Smooth muscle cell (in vitro differentiated cells): ENCODE results near the gene ERGIC1. TPM values are rescaled to one million over a fixed set of nuclear protein-coding genes. Genes with fewer than 3 reads are reported as not detected.
A peak's percentile ranks its signal among the peaks of the same experiment; 100 is the strongest.

Experiments
- DNase-seq: peaks from one replicate; lab custom pipeline; 2025; ENCODE audit not compliant: unreplicated experiment; lab: John Stamatoyannopoulos, UW
- H2AFZ ChIP-seq: fragments of 200-600 bp; sonication (generic); 2 replicates; pipeline ENCODE4 v1.6.0; 2016; ENCODE audit warnings: antibody characterized with exemption, low read depth, mild to moderate bottlenecking
- H3F3A ChIP-seq: fragments of 200-600 bp; sonication (generic); 2 replicates; pipeline ENCODE4 v1.6.0; 2017; ENCODE audit warnings: antibody characterized with exemption, low read depth
- H3K27ac ChIP-seq: fragments of 200-600 bp; sonication (generic); 2 replicates; pipeline ENCODE4 v1.5.1; 2016; ENCODE audit warnings: low read depth, mild to moderate bottlenecking
- H3K27me3 ChIP-seq: fragments of 200-600 bp; sonication (generic); 2 replicates; pipeline ENCODE4 v1.6.1; 2016; ENCODE audit warnings: low read depth, mild to moderate bottlenecking
- H3K36me3 ChIP-seq: fragments of 200-600 bp; sonication (generic); 2 replicates; pipeline ENCODE4 v1.5.1; 2016; ENCODE audit warnings: low read depth
- H3K4me1 ChIP-seq: fragments of 200-600 bp; sonication (generic); 2 replicates; pipeline ENCODE4 v1.5.1; 2016; ENCODE audit warnings: low read depth
- H3K4me2 ChIP-seq: fragments of 200-600 bp; sonication (generic); 2 replicates; pipeline ENCODE4 v1.6.0; 2016; ENCODE audit warnings: mild to moderate bottlenecking
- H3K4me3 ChIP-seq: fragments of 200-600 bp; sonication (generic); 2 replicates; pipeline ENCODE4 v1.5.1; 2016; ENCODE audit warnings: mild to moderate bottlenecking
- H3K79me2 ChIP-seq: fragments of 200-600 bp; sonication (generic); 2 replicates; pipeline ENCODE4 v1.6.0; 2016; ENCODE audit warnings: low read depth, mild to moderate bottlenecking
- H3K9ac ChIP-seq: fragments of 200-600 bp; sonication (generic); 2 replicates; pipeline ENCODE4 v1.6.0; 2016; ENCODE audit warnings: low read depth
- H3K9me3 ChIP-seq: fragments of 200-600 bp; sonication (generic); replicated peaks from 2 replicates; pipeline ENCODE4 v1.5.1; 2016; ENCODE audit warnings: low read depth
- H4K20me1 ChIP-seq: fragments of 200-600 bp; sonication (generic); 2 replicates; pipeline ENCODE4 v1.6.0; 2016; ENCODE audit warnings: low read depth
- CTCF ChIP-seq: fragments of 200-600 bp; sonication (generic); IDR thresholded peaks from 2 replicates; pipeline ENCODE4 v1.5.1; 2017; ENCODE audit warnings: borderline replicate concordance, mild to moderate bottlenecking, antibody characterized with exemption; ENCODE audit not compliant: insufficient read depth, poor library complexity, severe bottlenecking
- WGBS: methylation state at CpG from one replicate; pipeline ENCODE4 v1.1.7; 2016; ENCODE audit warnings: low lambda C conversion rate; 5-methylcytosine and 5-hydroxymethylcytosine counted together
- polyA plus RNA-seq: library from polyadenylated mRNA; unstranded; fragments of >200 nt; fragmentation: Nextera tagmentation; extraction: Ambion mirVana; gene quantifications from 2 replicates; pipeline ENCODE4 v1.2.1, GENCODE V29; 2016
- total RNA-seq: library from RNA; depleted of rRNA; stranded (reverse); fragments of >200 nt; gene quantifications from 2 replicates; pipeline ENCODE4 v1.2.3, GENCODE V29; 2014

Gene ERGIC1
- total and polyA plus RNA-seq, 2 experiments from 2014 or later: 38.2 to 140 TPM

GRCh38 chr5:172975289-172975688, 141.2 kb downstream of the ERGIC1 start:
- no peak overlapping the region for H2AFZ ChIP-seq
- H3K4me3 ChIP-seq: no peak overlapping the region

GRCh38 chr5:172979778-172980177, 145.7 kb downstream of the ERGIC1 start:
- Histone ChIP-seq H2AFZ (no peak overlapping the region), H4K20me1 (no peaks in the 10 kb centered on the region), H3K27me3 (peaks cover 3% of the 10 kb centered on the region), H3K4me3 (no peak overlapping the region), H3K4me1 (no peaks in the 10 kb centered on the region), H3K27ac (no peak overlapping the region), H3K9me3 (no peaks in the 10 kb centered on the region), H3K36me3 (no peaks in the 10 kb centered on the region), H3K4me2 (no peak overlapping the region), H3F3A (no peaks in the 10 kb centered on the region), H3K79me2 (peaks cover 6% of the 10 kb centered on the region), H3K9ac (no peak overlapping the region)
- DNase-seq: no peak
- 81% methylated on average over 4 of the region's 4 CpGs for WGBS
- no peak for TF ChIP-seq CTCF

More at GRCh38 chr5:172975289-172975688, 141.2 kb downstream of the ERGIC1 start:
- no peaks in the 10 kb centered on the region for H3K79me2 ChIP-seq
- H4K20me1 ChIP-seq: no peaks in the 10 kb centered on the region
- no peak for TF ChIP-seq CTCF
- WGBS: 92% methylated on average over 11 of the region's 11 CpGs
- H3F3A ChIP-seq: no peaks in the 10 kb centered on the region
- H3K27me3 ChIP-seq: peaks cover 3% of the 10 kb centered on the region
- DNase-seq: no peak
- no peaks in the 10 kb centered on the region for H3K9me3 ChIP-seq
- H3K36me3 ChIP-seq: no peaks in the 10 kb centered on the region
- H3K9ac ChIP-seq: no peak overlapping the region
- no peak overlapping the region for H3K4me2 ChIP-seq
- no peaks in the 10 kb centered on the region for H3K4me1 ChIP-seq
- no peak overlapping the region for H3K27ac ChIP-seq

- Histone ChIP-seq H3K27ac (no peak overlapping the region), H3K9ac (no peak overlapping the region), H3K4me2 (no peak overlapping the region), H3F3A (no peaks in the 10 kb centered on the region), H3K79me2 (peaks cover 26% of the 10 kb centered on the region), H3K4me3 (no peak overlapping the region), H3K9me3 (no peaks in the 10 kb centered on the region), H4K20me1 (peaks cover 8% of the 10 kb centered on the region), H3K4me1 (no peaks in the 10 kb centered on the region), H3K27me3 (peaks cover 3% of the 10 kb centered on the region), H2AFZ (no peak overlapping the region), H3K36me3 (no peaks in the 10 kb centered on the region)
- 89% methylated on average over 7 of the region's 7 CpGs for WGBS
- no peak for DNase-seq
- TF ChIP-seq CTCF: no peak
These were observed 147.9 kb downstream of the ERGIC1 start for GRCh38 chr5:172981931-172982330.

- peak within 1 kb of the TSS; percentile 83 for H3K27ac ChIP-seq
- H2AFZ ChIP-seq: peak within 1 kb of the TSS; percentile 81
- H3K4me1 ChIP-seq: no peaks in the 10 kb centered on the region
- DNase-seq: peak; percentile 89
- H4K20me1 ChIP-seq: peaks cover 20% of the 10 kb centered on the region
- H3K9ac ChIP-seq: peak within 1 kb of the TSS; percentile 91
- WGBS: 1% methylated on average over 48 of the region's 49 CpGs
- peak within 1 kb of the TSS; percentile 73 for H3K4me3 ChIP-seq
- H3K36me3 ChIP-seq: no peaks in the 10 kb centered on the region
- no peaks in the 10 kb centered on the region for H3F3A ChIP-seq
- peaks cover 43% of the 10 kb centered on the region for H3K79me2 ChIP-seq
- H3K4me2 ChIP-seq: peak within 1 kb of the TSS; percentile 93
- no peaks in the 10 kb centered on the region for H3K9me3 ChIP-seq
- no peak for TF ChIP-seq CTCF
- no peaks in the 10 kb centered on the region for H3K27me3 ChIP-seq
These were observed 149.6 kb downstream of the ERGIC1 start, which contains the start of gene ATP6V0E1 for GRCh38 chr5:172983542-172984243. TSS of gene ATP6V0E1 (plus strand) at chr5:172983771. CDS start at chr5:172983861, 90 bp downstream.
